K562 (cell line): ENCODE data around the gene SPTBN4. TPM values are rescaled to one million over a fixed set of nuclear protein-coding genes. Genes with fewer than 3 reads are reported as not detected.
"Not testable (repeated sequence)": the region's sequence is repeated elsewhere in the genome, so short reads cannot be mapped to it uniquely, and the experiment has no call there.

ENCODE experiments used
- ATAC-seq: fragments of 200-7000 bp; cut with Tn5 transposase; 3 replicates; pipeline ENCODE4 v1.9.1; 2020; ENCODE audit warnings: moderate library complexity
- BruUV-seq: library from RNA; stranded (reverse); fragments of 400-500 nt; replicated peaks from 2 replicates; lab custom pipeline; 2021; lab: Mats Ljungman, UMichigan
- CTCF ChIA-PET: fragments of 300-600 bp; formaldehyde crosslinking; extraction: SDS; loops from one replicate; lab custom pipeline; 2021; ENCODE audit warnings: low intra/inter-chr PET ratio; lab: Yijun Ruan, JAX
- POLR2A ChIA-PET: fragments of 300-600, 350-650 bp; sonication (Branson Sonifier 250); formaldehyde crosslinking; extraction: SDS; loops from one replicate; lab custom pipeline; 2021; ENCODE audit warnings: antibody characterized with exemption, inconsistent platforms; lab: Yijun Ruan, JAX
- DNase-seq, 4 experiments: peaks; one replicate each; pipeline versions ENCODE4 v3.0.0 to v3.0.0-alpha.2; 2011 to 2018; ENCODE audit warnings: low spot score in 3 of 4, mixed read lengths in 3 of 4; ENCODE audit errors: extremely low read depth in 1 of 4
- FAIRE-seq: peaks from 2 replicates; lab custom pipeline; 2011; peaks lifted over from hg19 to GRCh38; lab: Jason Lieb, UNC
- H2AFZ ChIP-seq: 2 replicates; pipeline ENCODE4 v1.6.0; 2011; ENCODE audit warnings: low read depth, low read length, control low read depth, inconsistent platforms
- H3K27ac ChIP-seq: fragments of 200-600 bp; 3 replicates; pipeline ENCODE4 v1.8.0; 2011; ENCODE audit warnings: low read depth, mild to moderate bottlenecking, control low read depth, inconsistent platforms, low read length, moderate library complexity, mixed read lengths; ENCODE audit errors: extremely low read depth
- H3K27me3 ChIP-seq, 2 experiments: fragments of 300-600 bp in 1 of 2; 2 replicates in 1 of 2; 3 replicates in 1 of 2; pipeline versions ENCODE4 v1.6.0 to v1.8.0; 2011; ENCODE audit warnings: inconsistent platforms in 2 of 2, low read length in 2 of 2, mild to moderate bottlenecking in 1 of 2, mixed read lengths in 1 of 2, moderate library complexity in 1 of 2; ENCODE audit not compliant: control insufficient read depth in 2 of 2, insufficient read depth in 2 of 2
- H3K36me3 ChIP-seq: fragments of 300-600 bp; 3 replicates; pipeline ENCODE4 v1.8.0; 2011; ENCODE audit warnings: mild to moderate bottlenecking, low read length, inconsistent platforms; ENCODE audit not compliant: control insufficient read depth, insufficient read depth
- H3K4me1 ChIP-seq, 2 experiments: fragments of 200-600 bp in 1 of 2; replicated peaks in 1 of 2; 2 replicates in 1 of 2; 3 replicates in 1 of 2; pipeline versions ENCODE4 v1.5.1 to v1.8.0; 2011; ENCODE audit warnings: inconsistent platforms in 2 of 2, low read length in 2 of 2, mild to moderate bottlenecking in 1 of 2, mixed read lengths in 1 of 2, moderate library complexity in 1 of 2; ENCODE audit not compliant: control insufficient read depth in 2 of 2, insufficient read depth in 2 of 2
- H3K4me2 ChIP-seq: 2 replicates; pipeline ENCODE4 v1.6.1; 2011; ENCODE audit warnings: low read length, control low read depth, inconsistent platforms, mixed read lengths; ENCODE audit not compliant: insufficient read depth
- H3K4me3 ChIP-seq: fragments of 200-600 bp; sonication (generic), shearing (Covaris generic); 2 replicates; pipeline ENCODE4 v1.5.1; 2016; ENCODE audit warnings: control low read depth, inconsistent platforms
- H3K79me2 ChIP-seq: fragments of 200-600 bp; 3 replicates; pipeline ENCODE4 v1.8.0; 2011; ENCODE audit warnings: low read length, inconsistent platforms; ENCODE audit not compliant: control insufficient read depth, insufficient read depth
- H3K9ac ChIP-seq, 2 experiments: 2 replicates each; pipeline versions ENCODE4 v1.6.0 to v1.6.1; 2011; ENCODE audit warnings: low read depth in 2 of 2, low read length in 2 of 2, control low read depth in 1 of 2, inconsistent platforms in 1 of 2, mild to moderate bottlenecking in 1 of 2, mixed read lengths in 1 of 2; ENCODE audit not compliant: insufficient read depth in 1 of 2
- H3K9me1 ChIP-seq: one replicate; pipeline ENCODE4 v1.6.0; 2011; ENCODE audit warnings: inconsistent platforms, mild to moderate bottlenecking, low read length, moderate library complexity; ENCODE audit not compliant: control insufficient read depth, insufficient read depth
- H3K9me3 ChIP-seq: replicated peaks from 2 replicates; pipeline ENCODE4 v1.5.1; 2011; ENCODE audit warnings: low read depth, low read length, inconsistent platforms; ENCODE audit not compliant: control insufficient read depth, insufficient read depth
- H4K20me1 ChIP-seq: replicated peaks from 2 replicates; pipeline ENCODE4 v1.6.1; 2011; ENCODE audit warnings: low read length, inconsistent platforms, mixed read lengths; ENCODE audit not compliant: control insufficient read depth, insufficient read depth
- ARID1B ChIP-seq: fragments of 450-650 bp; IDR thresholded peaks from 2 replicates; pipeline ENCODE4 v1.6.1; 2016; ENCODE audit warnings: antibody characterized with exemption, mild to moderate bottlenecking, inconsistent platforms
- BCOR ChIP-seq: fragments of 450-650 bp; IDR thresholded peaks from 2 replicates; pipeline ENCODE4 v1.6.1; 2016
- FOXK2 ChIP-seq, 2 experiments: fragments of 450-650 bp; IDR thresholded peaks in 1 of 2; conservative IDR thresholded peaks in 1 of 2; 2 replicates each; pipeline ENCODE4 v1.6.1; 2016; ENCODE audit warnings: low read depth in 2 of 2, mild to moderate bottlenecking in 1 of 2
- NBN ChIP-seq: fragments of 450-650 bp; IDR thresholded peaks from 2 replicates; pipeline ENCODE4 v1.6.1; 2016; ENCODE audit warnings: low read depth, mild to moderate bottlenecking
- SMARCA4 ChIP-seq: fragments of 450-650 bp; IDR thresholded peaks from 2 replicates; pipeline ENCODE4 v1.6.1; 2016
- YY1 ChIP-seq, 3 experiments: IDR thresholded peaks; 2 replicates each; pipeline ENCODE4 v1.6.1; 2011; ENCODE audit warnings: low read length in 2 of 3, mild to moderate bottlenecking in 2 of 3, moderate library complexity in 2 of 3, borderline replicate concordance in 1 of 3, control low read depth in 1 of 3, low read depth in 1 of 3; ENCODE audit not compliant: insufficient read depth in 3 of 3, insufficient replicate concordance in 2 of 3, control insufficient read depth in 1 of 3, insufficient read length in 1 of 3; ENCODE audit errors: extremely low read depth in 1 of 3
- ZNF445 ChIP-seq: fragments of 250-450 bp; sonication (Bioruptor Pico); IDR thresholded peaks from 2 replicates; pipeline ENCODE4 v1.4.0; 2020; ENCODE audit warnings: low read depth, mild to moderate bottlenecking, moderate library complexity
- WGBS: fragments of 100-300 bp; shearing (Covaris generic); methylation state at CpG from one replicate; pipeline ENCODE4 v1.1.6; 2016; ENCODE audit warnings: low coverage, mixed read lengths; ENCODE audit not compliant: insufficient coverage; ENCODE audit errors: missing lambda C conversion rate; 5-methylcytosine and 5-hydroxymethylcytosine counted together
- in situ Hi-C: fragments of 300-500 bp; cut with MboI; formaldehyde crosslinking; loops from 4 replicates; pipeline ENCODE4 v1.15.0; 2018; ENCODE audit warnings: inconsistent platforms, mixed read lengths
- intact Hi-C: fragments of 100-400 bp; cut with micrococcal nuclease; formaldehyde crosslinking; loops from 2 replicates; pipeline ENCODE4 v1.14.2; 2022
- polyA plus RNA-seq, 8 experiments: library from polyadenylated mRNA; depleted of rRNA in 4 of 8; stranded (reverse) in 5 of 8; unstranded in 3 of 8; fragments of >200 nt; fragmentation: Nextera tagmentation in 2 of 8; fragmentation: Illumina TruSeq in 1 of 8; extraction: Ambion mirVana in 2 of 8; extraction: Trizol in 1 of 8; gene quantifications; 2 replicates each; pipeline versions ENCODE4 v1.2.1 to v1.2.3, GENCODE V29; 2011 to 2014; ENCODE audit warnings: inconsistent platforms in 1 of 8, missing spikeins in 1 of 8
- total RNA-seq, 7 experiments: library from RNA; depleted of rRNA in 6 of 7; stranded (reverse); fragments of >200 nt in 6 of 7; fragmentation: Illumina TruSeq in 2 of 7; extraction: Trizol in 2 of 7; gene quantifications; 2 replicates each; pipeline versions ENCODE4 v1.2.1 to v1.2.3, GENCODE V29; 2011 to 2021; ENCODE audit warnings: low replicate concordance in 1 of 7
- TF ChIP-seq, protein P1 (sequence below): fragments of 200-800 bp; sonication (Bioruptor generic); IDR thresholded peaks from 2 replicates; pipeline ENCODE4 v1.6.1; 2017; ENCODE audit warnings: missing genetic modification characterization, missing compliant biosample characterization
- TF ChIP-seq, protein P2 (sequence below): IDR thresholded peaks from 2 replicates; pipeline ENCODE4 v1.6.1; 2016; ENCODE audit warnings: missing genetic modification characterization, missing compliant biosample characterization
- TF ChIP-seq, protein P3 (sequence below): sonication (generic); formaldehyde crosslinking; IDR thresholded peaks from 2 replicates; pipeline ENCODE4 v1.8.1; 2023; ENCODE audit warnings: mild to moderate bottlenecking, missing genetic modification reagents

SPTBN4 gene
- total and polyA plus RNA-seq, 9 of the 15 experiments (the other 6 are each of a cell fraction or from before 2014, with no cell fraction given) = 0.01 to 1.5 (median 0.86) TPM

DNA sequence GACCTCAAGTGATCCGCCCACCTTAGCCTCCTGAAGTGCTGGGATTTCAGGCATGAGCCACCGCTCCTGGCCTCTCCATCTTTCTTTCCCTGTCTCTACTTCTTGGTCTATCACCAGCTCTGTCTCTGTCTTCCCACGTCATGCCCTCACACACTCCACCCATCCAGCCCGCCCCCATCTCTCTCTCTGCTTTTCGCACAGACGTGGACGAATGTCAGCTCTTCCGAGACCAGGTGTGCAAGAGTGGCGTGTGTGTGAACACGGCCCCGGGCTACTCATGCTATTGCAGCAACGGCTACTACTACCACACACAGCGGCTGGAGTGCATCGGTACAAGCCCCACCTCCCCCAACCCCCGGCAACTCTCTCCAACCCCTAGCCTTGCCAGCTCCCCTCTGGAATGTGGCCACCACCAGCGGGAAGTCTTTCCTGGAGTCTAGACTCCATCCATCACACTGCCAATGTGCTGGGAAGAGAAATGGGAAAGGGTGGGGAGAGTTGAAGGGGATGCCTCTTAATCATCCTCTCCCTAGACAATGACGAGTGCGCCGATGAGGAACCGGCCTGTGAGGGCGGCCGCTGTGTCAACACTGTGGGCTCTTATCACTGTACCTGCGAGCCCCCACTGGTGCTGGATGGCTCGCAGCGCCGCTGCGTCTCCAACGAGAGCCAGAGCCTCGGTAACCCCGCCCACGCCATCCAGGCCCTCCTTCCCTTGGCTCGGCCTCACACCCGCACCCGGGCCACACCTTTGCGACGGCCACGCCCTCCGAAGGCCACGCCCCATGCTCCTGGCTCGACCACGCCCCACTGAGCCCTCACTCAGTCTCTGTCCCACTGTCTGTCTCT lies 156.8 kb downstream of the SPTBN4 start (continued):
- TF ChIP-seq, protein P1, sequence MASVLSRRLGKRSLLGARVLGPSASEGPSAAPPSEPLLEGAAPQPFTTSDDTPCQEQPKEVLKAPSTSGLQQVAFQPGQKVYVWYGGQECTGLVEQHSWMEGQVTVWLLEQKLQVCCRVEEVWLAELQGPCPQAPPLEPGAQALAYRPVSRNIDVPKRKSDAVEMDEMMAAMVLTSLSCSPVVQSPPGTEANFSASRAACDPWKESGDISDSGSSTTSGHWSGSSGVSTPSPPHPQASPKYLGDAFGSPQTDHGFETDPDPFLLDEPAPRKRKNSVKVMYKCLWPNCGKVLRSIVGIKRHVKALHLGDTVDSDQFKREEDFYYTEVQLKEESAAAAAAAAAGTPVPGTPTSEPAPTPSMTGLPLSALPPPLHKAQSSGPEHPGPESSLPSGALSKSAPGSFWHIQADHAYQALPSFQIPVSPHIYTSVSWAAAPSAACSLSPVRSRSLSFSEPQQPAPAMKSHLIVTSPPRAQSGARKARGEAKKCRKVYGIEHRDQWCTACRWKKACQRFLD (CRISPR knock-in tag) = no peak
- no peak for TF ChIP-seq ZNF445 (CRISPR knock-in tag)
- peak in 1 of 3 experiments; percentile 29 for TF ChIP-seq YY1 (IDR thresholded peaks at IDR 0.05; ENCODE audit: borderline replicate concordance in 1 of 3, control insufficient read depth in 1 of 3, extremely low read depth in 1 of 3, insufficient read depth in 3 of 3, insufficient read length in 1 of 3, insufficient replicate concordance in 2 of 3, low read depth in 1 of 3, low read length in 2 of 3)

DNA sequence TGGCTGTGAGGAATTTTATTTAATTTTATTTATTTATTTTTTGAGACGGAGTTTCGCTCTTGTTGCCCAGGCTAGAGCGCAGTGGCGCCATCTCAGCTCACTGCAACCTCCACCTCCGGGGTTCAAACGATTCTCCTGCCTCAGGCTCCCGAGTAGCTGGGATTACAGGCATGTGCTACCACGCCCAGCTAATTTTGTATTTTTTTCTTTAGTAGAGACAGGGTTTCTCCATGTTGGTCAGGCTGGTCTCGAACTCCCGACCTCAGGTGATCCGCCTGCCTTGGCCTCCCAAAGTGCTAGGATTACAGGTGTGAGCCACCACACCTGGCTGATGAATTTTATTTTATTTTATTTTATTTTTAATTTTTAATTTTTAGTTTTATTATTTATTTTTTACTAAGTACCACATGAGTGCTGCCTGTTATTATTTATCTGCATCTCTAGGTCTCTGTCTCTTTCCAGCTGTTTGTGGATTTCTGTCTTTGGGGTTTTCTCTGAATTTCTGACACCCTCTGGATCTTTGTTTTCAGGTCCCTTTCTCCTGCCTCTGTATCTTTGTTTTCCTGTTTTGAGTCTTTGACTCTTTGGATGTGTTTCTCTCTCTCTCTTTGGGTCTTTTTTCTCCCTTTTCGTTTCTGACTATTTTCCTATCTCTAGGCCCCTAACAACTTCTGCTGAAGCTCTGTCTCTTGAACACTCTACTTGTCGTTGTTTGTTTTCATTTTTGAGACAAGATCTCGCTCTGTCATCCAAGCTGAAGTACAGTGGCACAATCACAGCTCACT lies 157.8 kb downstream of the SPTBN4 start:
- H3K4me3 ChIP-seq, H3K9ac ChIP-seq, H3K9me1 ChIP-seq, in situ Hi-C loops, BruUV-seq, DNase-seq, H3K9me3 ChIP-seq, H2AFZ ChIP-seq, intact Hi-C loops, ATAC-seq, H3K27me3 ChIP-seq, H3K79me2 ChIP-seq, H4K20me1 ChIP-seq: not testable (repeated sequence)
- peak; percentile 42 for FAIRE-seq
- Histone ChIP-seq H3K27ac (peak overlapping the region; percentile 43; the same call in 2 of the 3 replicates), H3K4me2 (0 out of 2 replicates have a peak overlapping the region, but pooled peaks have one; percentile 72), H3K36me3 (peaks cover 67% of the 10 kb centered on the region; the same call in 2 of the 3 replicates), H3K4me1 (peaks cover 31 to 56% of the 10 kb centered on the region in 2 experiments)
- WGBS = 55% methylated on average over 14 of the region's 14 CpGs
- ChIA-PET POLR2A (interaction anchor here (0.8 to 2.6 kb wide), 5 partner anchors 10 to 160 kb away, joined by 3 to 7 read pairs (median 5); no protein-coding TSS in a partner anchor), CTCF (interaction anchor here (0.5 kb wide), 1 partner anchor 638 kb away, joined by 4 read pairs; no protein-coding TSS in a partner anchor)
- TF ChIP-seq SMARCA4 (0 out of 2 replicates have a peak, but pooled peaks have one; percentile 27), BCOR (peak; percentile 28; the same call in 1 of the 2 replicates), FOXK2 (conservative IDR thresholded peaks at IDR 0.05 in 1 of 2, IDR thresholded peaks at IDR 0.05 in 1 of 2; ENCODE audit: low read depth in 2 of 2) (peak in 1 of 2 experiments; percentile 27; a peak in 2 of 4 replicates), NBN (0 out of 2 replicates have a peak, but pooled peaks have one; percentile 20), ARID1B (peak; percentile 37)
- TF ChIP-seq, protein P2, sequence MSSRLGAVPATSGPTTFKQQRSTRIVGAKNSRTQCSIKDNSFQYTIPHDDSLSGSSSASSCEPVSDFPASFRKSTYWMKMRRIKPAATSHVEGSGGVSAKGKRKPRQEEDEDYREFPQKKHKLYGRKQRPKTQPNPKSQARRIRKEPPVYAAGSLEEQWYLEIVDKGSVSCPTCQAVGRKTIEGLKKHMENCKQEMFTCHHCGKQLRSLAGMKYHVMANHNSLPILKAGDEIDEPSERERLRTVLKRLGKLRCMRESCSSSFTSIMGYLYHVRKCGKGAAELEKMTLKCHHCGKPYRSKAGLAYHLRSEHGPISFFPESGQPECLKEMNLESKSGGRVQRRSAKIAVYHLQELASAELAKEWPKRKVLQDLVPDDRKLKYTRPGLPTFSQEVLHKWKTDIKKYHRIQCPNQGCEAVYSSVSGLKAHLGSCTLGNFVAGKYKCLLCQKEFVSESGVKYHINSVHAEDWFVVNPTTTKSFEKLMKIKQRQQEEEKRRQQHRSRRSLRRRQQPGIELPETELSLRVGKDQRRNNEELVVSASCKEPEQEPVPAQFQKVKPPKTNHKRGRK (tag) = peak; percentile 76
- TF ChIP-seq, protein P3, sequence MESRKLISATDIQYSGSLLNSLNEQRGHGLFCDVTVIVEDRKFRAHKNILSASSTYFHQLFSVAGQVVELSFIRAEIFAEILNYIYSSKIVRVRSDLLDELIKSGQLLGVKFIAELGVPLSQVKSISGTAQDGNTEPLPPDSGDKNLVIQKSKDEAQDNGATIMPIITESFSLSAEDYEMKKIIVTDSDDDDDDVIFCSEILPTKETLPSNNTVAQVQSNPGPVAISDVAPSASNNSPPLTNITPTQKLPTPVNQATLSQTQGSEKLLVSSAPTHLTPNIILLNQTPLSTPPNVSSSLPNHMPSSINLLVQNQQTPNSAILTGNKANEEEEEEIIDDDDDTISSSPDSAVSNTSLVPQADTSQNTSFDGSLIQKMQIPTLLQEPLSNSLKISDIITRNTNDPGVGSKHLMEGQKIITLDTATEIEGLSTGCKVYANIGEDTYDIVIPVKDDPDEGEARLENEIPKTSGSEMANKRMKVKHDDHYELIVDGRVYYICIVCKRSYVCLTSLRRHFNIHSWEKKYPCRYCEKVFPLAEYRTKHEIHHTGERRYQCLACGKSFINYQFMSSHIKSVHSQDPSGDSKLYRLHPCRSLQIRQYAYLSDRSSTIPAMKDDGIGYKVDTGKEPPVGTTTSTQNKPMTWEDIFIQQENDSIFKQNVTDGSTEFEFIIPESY = peak; percentile 38; the same call in 1 of the 2 replicates
